ENCODE data around the gene HNRNPH3.
A peak's percentile ranks its signal among the peaks of the same experiment; 100 is the strongest.
"Not testable (repeated sequence)": the region's sequence is repeated elsewhere in the genome, so short reads cannot be mapped to it uniquely, and the experiment has no call there.

The HNRNPH3 gene

GRCh38 chr10:68331455-68332258 is at the start of gene HNRNPH3:
HNRNPH3 (plus strand) TSS chr10:68332064; CDS start chr10:68337222, 5,158 bp downstream.
- peak; percentile 98 for DNase-seq

GRCh38 chr10:68284062-68285001 is 47.5 kb upstream of the HNRNPH3 start:
- DNase-seq = no peak

- no peak for DNase-seq
Observed at GRCh38 chr10:68288717-68289116, 43.1 kb upstream of the HNRNPH3 start.

GRCh38 chr10:68290736-68291135 is 41.1 kb upstream of the HNRNPH3 start:
- DNase-seq = no peak

GRCh38 chr10:68296843-68297663 is 34.8 kb upstream of the HNRNPH3 start:
- no peak for DNase-seq

- no peak for DNase-seq
Observed at GRCh38 chr10:68301301-68301700, 30.6 kb upstream of the HNRNPH3 start.

GRCh38 chr10:68301790-68302502 is 29.9 kb upstream of the HNRNPH3 start:
- DNase-seq = no peak

GRCh38 chr10:68302503-68302823 is 29.4 kb upstream of the HNRNPH3 start:
- no peak for DNase-seq

- no peak for DNase-seq
Observed at GRCh38 chr10:68302871-68303270, 29.0 kb upstream of the HNRNPH3 start.

GRCh38 chr10:68303849-68304412 is 27.9 kb upstream of the HNRNPH3 start:
- DNase-seq = no peak

GRCh38 chr10:68305854-68306253 is 26.0 kb upstream of the HNRNPH3 start:
- no peak for DNase-seq

GRCh38 chr10:68310531-68310930 is 21.3 kb upstream of the HNRNPH3 start:
- DNase-seq = no peak

GRCh38 chr10:68314930-68315329 is 16.9 kb upstream of the HNRNPH3 start:
- DNase-seq = not testable (repeated sequence)

- no peak for DNase-seq
Observed at GRCh38 chr10:68315582-68315981, 16.3 kb upstream of the HNRNPH3 start.

GRCh38 chr10:68318331-68319059 is 13.4 kb upstream of the HNRNPH3 start:
- DNase-seq = no peak

GRCh38 chr10:68324396-68324795 is 7.5 kb upstream of the HNRNPH3 start:
- not testable (repeated sequence) for DNase-seq

GRCh38 chr10:68327889-68328786 is 3.7 kb upstream of the HNRNPH3 start:
- DNase-seq = no peak

GRCh38 chr10:68329506-68329861 is 2.4 kb upstream of the HNRNPH3 start:
- no peak for DNase-seq

GRCh38 chr10:68330852-68331454 is 911 bp upstream of the HNRNPH3 start:
- no peak for DNase-seq
